ENCODE results near the gene PHF2.

Gene PHF2

DNA sequence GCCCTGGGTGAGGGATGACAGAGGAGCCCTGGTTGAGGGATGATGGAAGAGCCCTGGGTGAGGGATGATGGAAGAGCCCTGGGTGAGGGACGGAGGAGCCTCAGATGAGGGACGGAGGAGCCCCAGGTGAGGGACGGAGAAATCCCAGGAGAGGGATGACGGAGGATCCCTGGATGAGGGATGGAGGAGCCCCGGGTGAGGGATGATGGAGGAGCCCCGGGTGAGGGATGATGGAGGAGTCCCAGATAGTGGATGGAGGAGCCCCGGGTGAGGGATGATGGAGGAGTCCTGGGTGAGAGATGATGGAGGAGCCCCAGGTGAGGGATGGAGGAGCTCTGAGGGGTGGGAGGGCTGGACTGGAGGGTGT, 10.9 kb downstream of the PHF2 start:
- DNase-seq: no peak

DNA sequence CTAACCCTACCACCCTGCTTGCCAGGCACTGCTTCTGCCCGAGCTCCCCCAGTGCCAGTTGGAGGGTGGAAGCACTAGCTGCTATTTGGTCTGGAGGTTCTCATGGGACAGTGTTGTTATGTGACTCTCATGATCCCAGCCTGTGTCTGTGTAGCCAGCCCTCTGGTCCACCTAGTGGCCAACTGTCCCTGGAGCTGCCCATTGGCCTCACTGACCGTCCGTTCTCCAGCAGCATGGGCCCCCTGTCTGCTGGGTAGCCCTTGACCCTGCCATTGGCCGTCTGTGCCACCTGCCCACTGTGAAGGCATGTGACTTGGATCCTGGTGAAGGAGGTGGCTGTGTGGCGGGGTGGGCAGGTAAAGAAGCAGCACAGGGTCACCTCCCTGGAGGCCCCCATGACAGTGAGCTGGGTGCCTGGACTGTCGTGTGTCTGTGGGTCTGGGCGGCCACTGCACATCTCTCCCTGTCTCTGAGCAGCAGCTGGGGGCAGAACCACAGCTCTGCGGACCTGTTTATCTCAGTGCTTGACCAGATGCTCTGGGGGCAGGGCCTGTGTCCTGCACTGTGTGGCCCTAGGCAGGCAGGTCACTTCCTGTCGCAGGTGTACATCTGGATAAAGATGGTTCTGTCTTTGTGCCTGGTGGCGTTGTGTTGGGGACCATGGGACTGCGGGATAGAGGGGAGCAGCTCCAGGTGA, 11.4 kb downstream of the PHF2 start:
- DNase-seq: no peak

DNA sequence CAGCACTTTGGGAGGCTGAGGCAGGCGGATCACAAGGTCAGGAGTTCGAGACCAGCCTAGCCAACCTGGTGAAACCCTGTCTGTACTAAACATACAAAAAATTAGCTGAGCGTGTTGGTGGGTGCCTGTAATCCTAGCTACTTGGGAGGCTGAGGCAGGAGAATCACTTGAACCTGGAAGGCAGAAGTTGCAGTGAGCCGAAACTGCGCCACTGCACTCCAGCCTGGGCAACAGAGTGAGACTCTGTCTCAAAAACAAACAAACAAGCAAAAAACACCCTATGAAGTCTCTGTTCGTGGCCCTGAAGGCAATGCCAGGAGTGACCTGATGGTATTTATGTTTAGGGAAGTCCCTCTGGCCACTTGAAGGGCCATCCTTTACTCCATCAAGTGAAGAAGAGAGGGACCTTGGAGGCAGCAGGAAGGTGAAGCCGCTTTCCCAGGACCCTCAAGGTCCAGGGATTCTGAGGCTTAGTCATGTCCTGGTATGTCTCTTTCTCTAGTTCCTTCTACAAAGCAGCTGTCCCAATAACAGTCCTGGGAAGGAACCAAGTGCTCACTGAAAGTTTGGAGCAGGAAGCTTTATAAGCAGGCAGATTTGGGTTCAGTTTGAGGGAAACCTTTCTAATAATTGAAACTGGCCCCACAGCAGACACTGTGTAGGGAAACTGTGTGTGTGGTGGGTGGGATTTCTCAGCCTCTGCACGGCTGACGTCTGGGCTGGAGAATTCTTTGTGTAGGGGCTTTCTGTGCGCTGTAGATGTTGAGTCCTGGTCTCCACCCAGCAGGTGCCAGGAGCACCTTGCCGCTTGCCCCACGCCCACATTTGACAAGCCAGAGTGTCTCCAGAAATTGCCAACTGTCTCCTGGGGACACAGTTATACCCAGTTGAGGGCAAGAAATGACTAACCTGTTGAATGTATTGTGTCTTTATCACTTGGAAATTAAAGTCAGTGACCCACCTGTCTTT, 12.5 kb downstream of the PHF2 start:
- no peak for DNase-seq

GRCh38 chr9:93589688-93590087, 13.3 kb downstream of the PHF2 start:
- DNase-seq: peak; percentile 46

DNA sequence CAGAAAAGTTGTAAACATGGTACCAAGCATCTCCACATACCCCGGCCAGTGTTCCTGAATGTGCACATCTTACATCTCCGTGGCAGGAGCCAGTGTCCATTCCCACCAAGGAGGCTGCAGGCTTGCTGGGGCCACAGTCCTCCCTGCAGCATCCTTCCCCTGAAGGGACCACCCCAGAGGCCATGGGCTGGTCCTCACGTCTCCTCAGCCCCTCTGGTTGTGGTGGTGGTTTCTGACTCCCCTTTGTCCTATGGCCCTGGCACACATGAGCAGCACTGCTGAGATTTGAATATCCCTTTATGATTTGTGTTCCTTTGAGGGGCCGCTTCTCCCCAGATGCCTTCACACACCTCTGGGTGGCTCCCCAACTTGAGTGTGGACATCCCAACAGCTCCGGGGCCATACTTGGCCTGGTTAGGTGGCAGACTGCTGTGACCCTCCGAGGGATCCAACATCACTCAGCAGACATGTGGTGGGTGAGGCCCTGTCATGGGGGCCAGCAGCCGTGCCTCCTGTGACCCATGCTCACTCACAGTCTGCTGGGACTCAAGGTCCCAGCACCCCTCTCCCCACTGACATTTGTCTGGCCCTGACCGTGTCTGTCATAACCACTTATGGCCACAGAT, 14.3 kb downstream of the PHF2 start:
- DNase-seq: no peak

GRCh38 chr9:93591301-93592007, 15.1 kb downstream of the PHF2 start:
- no peak for DNase-seq

DNA sequence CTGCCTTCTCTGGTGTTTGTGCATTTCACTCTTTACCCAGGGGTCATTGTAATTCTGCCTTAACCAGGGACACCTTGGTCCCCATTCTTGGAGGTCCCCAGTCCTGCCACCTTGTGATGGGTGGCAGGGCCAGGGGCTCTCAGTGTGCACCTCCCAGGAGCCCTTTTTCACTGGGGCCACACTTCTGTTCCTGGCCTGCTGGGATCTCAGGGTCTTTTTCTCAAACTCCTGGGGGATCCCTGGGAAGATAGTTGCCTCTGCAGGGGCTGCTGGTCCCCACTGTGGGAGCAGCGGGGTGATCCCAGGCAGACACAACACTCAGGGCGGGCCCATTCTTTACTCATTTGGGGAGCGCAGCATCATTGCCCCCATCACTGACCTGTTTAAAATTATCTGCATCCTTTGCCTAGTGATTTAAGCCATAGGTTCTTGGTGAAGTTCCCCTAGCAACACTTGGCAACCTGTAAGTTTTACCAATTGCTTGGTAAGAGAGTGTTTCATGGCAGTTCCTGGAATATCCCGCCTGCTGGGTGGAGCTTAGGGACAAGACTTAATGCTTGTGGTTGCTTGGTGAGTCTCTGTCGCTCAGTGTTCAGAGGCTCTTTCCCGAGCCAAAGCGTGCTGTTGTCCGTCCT, 15.7 kb downstream of the PHF2 start:
- DNase-seq: no peak

DNA sequence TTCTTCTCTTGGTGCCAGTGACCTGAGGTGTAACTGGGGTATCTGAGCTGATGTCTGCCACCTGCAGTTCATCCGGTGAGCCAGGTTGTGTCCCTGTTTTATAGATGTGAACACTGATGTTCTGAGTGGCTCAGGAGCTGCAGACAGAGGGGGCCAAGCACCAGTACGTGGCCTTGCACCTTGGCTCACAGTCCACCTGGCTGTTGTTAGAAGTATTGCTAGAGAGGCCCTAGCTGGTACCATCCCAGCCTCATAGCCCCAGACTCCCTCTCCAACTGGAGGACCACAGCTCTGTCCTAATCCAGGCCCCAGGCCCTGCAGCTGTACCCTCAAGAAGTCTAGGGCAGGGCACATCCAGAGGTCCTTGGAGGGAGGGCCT, 16.2 kb downstream of the PHF2 start:
- DNase-seq: no peak

GRCh38 chr9:93593144-93593658, 16.8 kb downstream of the PHF2 start:
- no peak for DNase-seq

DNA sequence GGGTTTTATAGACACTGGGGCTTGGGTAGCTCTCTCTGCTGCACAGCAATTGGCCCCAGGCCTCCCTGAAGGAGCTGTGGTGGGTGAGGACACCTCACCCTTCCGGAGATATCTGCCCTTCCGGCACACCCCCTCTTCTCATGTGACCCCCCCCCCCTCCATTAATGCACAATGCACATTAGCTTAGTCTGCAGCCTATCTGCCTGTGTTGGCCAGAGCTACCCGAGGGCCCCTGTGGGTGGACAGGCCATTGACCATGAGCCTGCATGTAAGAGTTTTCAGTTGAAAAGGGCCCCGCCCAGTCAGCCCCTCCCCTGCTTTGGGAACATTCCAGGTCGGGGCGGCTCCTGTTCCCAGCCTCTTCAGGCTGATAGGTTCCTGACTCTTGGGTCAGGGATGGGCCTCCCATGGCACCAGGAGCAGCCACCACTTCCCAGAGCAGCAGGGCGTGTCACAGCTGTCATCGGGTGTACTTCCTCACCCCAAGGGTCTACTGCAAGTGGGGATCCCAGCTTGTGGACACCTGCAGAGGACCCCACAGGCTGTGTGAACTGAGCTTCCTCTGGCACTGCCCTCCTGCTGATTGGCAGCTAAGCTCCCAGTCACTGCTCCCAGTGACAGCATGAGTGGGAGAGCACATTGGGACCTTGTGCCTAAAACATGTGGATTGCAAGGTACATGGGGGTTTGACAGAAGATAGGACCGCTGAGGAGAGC, 17.8 kb downstream of the PHF2 start:
- no peak for DNase-seq

DNA sequence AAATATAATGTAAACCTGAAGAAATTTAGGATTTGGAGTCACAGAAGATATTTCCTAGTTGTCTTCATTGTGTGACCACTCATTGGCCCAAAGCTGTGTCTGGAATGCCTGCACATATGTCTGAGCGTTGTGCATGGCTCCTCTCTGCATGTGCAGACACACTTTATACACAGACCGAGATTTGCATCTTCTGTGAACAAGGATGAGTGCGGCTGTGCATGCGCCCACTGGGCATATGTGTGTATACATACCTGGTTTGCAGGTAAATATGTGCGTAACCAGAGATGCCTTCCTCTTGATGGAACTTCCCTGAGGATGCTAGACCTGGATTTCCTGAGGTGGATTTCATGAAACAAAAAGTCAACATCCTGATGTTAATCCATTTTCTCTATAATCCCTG, 19.1 kb downstream of the PHF2 start:
- no peak for DNase-seq

GRCh38 chr9:93595861-93596365, 19.5 kb downstream of the PHF2 start:
- DNase-seq: no peak

- no peak for DNase-seq
These were observed 20.0 kb downstream of the PHF2 start for GRCh38 chr9:93596399-93596798.

DNA sequence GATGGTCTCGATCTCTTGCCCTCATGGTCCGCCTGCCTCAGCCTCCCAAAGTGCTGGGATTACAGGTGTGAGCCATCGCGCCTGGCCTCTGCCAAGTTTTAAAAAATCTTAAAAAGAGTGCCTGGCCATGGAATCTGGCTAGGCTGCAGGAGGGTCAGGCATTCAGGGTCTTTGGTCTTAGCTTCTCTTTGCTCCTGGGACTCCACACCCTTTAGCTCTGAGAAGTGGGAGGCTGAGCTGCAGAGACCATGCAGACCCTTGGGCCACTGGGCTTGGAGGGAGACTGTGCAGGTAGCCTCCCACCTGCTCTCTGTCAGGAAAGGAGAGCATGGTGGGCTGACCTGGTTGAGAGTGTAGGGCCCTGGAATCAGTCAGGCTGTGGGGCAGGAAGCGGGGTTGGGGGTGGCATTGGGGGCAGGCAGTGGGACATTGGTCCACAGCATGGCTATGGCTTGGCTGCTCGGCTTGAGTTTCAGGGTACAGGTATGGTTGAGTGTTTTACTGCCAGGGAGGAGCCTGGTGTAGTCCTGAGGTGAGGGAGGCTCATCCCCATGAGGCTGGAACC, 20.8 kb downstream of the PHF2 start:
- no peak for DNase-seq

DNA sequence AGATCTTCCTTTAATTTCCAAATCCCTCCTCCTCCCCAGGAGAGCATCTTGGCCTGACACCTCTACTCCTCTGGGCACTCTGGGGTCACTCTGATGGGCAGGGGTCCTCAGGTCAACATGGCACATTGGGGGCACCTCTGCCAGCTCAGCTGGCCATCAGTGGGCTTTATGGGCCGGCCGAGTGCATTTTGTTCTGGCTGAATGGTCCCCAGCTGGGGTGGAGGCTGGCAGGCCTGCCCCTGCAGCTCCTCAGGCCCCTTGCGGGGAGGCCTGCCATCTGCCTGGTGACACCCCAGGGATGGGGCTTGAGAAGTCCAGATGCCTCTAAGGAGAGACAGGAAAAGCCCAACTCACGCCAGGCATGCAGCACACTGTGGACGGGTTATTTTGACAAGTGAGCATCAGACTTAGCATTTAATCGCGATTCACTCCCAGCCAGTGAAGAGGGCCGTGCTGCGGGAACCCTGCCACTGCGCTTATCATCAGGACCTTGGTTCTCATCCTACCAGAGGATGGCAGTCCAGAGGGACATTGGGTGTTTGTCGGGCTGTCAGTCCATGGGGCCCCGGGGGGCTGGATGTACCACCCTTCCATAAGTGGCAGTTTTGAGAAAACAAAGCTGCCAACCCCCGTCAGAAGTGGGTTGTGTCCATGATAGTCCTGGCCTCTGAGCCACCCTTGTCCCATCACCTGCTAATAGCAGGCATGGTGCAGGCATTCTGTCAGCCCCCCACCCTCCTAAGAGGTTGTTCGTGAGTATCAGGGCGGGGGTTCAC, 21.7 kb downstream of the PHF2 start:
- no peak for DNase-seq

DNA sequence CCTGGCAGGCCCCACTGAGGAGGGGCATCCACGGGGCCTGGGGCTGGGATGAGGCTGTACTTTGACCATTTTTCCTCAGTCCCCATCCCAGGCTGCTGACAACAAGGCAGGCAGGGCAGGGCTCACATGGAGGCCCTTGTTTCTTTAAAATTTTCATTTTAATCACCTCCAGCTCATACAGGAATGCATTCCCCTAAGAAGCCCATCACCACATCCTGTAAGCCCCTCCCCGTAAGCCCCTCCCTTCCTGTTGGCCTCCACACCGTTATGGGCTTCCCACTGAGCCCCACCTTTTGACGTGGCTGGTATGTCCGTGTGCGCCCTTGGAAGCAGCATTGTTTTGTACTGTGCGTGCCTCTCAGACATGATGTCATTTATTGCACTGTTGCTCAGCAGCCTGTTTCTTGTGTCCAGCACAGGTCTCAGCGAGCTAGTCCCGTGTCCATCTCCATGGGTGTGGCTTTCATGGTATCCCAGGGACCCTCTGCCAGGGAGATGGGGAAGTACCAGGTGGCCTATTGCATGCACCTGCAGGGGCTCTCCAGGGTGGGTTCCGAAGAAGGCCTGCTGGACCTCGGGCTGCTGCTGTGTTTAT, 22.4 kb downstream of the PHF2 start:
- DNase-seq: no peak

DNA sequence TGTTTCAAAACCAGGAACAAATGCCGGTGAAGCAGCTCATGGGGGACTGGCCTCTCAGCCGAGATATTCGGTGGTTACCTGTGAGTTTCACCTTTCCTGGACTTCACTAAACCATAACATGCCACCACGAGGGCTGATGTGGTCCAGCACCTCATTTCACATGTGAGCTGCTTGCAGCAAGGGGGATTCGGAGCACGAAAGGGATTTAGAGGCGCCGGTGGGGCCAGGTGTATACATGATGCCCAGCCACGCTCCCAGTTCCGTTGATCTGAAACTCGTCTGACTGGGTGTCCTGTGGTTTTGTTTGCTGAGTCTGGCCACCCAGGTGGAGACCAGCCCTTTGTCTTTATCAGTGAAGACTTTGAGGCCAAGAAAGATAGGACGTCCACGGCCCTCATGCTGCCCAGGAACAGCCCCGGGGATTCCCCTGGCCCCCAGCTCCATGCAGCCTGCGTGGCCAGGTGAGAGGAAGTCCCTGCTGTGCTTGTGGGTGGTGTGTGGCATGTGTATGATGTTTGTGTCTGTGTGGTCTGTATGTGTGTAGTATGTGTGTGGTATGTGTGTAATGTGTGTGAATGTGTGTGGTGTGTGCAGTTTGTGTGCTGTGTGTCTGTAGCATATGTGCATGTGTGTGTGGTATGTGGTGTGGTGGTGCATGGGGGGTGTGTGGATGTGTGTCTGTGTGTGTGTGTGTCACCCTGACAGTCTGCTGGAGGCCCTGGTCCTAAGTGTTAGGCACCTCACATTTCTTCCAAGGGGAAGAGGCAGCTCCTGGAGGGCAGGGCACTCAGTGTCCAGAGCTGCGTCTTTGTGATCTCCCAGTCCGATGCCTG, 23.4 kb downstream of the PHF2 start:
- no peak for DNase-seq

DNA sequence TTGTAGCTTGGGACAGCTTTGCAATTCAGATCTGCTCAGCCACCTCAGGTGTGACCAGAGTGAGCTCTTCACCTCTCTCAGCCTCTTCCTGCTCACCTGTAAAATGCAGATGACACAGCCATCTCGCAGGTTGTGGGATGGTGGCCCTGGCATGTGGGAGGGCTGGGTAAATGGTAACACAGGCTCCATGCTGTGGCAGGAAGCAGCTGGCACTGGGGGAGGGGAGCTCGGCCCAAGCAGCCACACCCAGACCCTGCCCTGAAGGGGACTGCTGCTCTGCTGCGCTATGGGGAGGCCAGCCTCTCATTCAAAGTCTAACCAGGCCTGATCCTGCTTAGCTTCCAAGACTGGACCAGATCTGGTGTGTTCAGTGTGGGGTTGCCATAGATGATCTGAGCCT, 24.1 kb downstream of the PHF2 start:
- DNase-seq: no peak

- DNase-seq: no peak
These were observed 24.7 kb downstream of the PHF2 start for GRCh38 chr9:93601063-93601462.

Measured in right kidney (tissue), 1 donor.